Measurements from ENCODE around the gene MRPL10.

The MRPL10 gene

DNA sequence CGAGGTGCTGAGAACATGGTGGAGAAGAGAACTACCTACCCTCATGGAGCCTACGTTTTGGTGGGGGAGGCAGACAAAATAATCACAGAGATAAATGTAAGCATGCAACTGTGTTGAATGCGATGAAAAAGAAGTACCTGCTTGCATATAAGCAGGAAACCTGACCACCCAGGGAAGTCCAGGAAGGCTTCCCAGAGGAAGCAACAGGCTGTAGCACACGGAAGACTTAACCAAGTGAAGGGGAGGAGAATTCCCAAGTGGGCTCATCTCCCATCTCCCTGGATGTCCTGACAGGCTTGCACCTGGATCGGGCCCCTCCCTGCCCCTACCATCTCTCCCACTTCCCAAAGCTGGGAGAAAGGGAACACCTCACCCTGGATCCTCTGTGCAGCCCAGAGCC is 7.7 kb upstream of the MRPL10 start:
- no peak for DNase-seq

DNA sequence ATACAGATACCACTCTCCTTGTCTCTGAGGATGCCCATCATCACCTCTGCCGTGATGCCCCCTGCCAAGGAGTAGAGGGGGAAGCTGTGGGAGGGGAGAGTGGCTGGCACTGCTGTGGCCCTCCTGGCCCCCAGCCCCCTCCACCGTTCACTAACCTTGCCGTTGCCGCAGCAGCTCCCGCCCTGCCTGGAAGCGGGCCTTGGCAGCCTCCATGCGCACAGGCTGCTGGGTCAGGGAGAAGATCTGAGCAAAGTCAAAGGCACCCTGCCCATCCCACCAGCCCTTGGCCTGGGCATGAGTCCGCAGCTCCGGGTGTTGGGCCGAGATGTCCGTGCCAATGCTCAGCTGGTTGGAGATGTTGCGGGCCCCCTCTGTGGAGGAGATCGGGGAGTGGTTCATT is 7.3 kb upstream of the MRPL10 start:
- no peak for DNase-seq

DNA sequence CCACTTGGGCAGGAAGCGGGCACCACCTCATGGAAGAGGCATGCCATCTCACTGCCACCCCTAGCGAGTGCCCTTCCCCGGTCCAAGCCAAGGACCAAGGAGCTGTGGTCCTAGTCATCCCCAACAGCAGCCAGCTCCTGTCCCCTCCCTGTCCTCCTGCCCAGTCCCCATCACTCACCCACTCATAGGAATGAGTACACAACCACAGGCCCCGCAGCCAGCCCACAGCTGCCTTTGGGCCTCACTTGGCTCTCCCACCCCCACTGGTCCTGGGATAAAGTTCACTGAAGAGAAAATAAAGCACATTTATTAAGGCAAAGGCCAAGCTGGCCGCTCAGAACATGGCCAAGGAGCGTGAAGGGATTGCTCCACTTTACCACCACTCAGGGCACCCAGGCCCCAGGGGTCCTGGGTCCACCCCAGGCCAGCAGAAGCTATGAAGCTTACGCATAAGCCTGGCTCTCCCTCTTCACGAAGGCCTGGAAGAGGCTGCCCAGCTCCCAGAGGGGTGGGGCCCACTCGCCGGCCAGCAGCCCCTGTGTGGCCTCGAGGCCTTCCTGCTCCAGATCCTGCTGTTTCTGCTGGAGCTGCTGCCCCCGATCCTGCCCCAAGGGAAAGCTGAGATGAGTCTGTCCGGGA is 6.2 kb upstream of the MRPL10 start:
- DNase-seq, result no peak

DNA sequence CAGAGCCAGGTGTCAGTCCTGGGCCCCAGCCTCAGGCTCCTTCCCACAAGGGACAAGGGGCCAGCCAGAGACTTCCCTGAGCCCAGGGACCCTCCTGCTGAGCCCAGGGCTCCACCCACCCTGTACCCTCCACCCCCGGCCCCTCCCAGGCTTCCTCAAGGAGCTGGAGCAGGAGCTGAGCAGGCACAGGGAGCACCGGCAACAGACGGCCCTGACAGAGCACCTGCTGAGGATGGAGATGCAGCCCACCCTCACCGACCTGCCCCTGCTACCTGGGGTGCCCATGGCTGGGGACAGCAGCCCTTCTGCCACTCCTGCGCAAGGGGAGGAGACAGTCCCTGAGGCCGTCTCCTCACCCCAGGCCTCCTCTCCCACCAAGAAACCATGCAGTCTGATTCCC is 5.3 kb upstream of the MRPL10 start:
- no peak for DNase-seq

DNA sequence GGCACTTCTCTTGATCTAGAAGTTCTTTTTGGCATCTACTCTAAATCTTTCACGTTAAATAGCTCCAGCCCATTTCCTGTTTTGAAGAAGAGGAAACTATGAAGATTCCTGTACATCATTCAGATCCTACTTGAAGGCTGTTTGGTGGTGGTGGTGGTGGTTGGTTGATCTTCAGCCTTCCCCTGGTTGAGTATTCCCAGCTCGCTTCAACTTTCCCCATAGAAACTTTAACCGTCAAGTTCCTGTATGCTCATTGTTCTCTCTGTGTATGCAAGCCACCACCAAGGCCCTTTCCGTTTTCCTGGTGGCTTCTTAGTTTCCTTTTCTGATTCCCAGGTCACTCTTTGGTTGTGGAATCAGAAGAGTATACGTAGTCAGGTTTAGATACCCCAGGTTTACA is 3.4 kb upstream of the MRPL10 start:
- no peak for DNase-seq

DNA sequence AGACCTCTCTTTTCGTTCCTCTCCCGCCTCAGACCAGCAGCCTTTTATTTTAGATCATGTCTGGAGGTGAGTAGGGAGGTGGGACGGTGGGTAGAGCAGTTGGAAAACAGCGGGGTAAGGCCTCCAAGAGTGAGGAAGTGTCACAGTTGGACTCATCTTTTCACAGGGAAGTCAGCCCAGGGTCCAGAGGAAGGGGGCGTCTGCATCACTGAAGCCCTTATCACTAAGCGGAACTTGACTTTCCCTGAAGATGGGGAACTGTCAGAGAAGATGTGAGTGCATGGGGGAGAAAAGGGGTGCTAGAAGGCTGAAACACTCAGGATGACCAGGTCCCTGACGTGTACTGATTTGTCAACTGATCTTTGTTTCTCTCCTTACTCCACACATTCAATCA is 590 bp upstream of the MRPL10 start:
- peak; percentile 39 for DNase-seq

DNA sequence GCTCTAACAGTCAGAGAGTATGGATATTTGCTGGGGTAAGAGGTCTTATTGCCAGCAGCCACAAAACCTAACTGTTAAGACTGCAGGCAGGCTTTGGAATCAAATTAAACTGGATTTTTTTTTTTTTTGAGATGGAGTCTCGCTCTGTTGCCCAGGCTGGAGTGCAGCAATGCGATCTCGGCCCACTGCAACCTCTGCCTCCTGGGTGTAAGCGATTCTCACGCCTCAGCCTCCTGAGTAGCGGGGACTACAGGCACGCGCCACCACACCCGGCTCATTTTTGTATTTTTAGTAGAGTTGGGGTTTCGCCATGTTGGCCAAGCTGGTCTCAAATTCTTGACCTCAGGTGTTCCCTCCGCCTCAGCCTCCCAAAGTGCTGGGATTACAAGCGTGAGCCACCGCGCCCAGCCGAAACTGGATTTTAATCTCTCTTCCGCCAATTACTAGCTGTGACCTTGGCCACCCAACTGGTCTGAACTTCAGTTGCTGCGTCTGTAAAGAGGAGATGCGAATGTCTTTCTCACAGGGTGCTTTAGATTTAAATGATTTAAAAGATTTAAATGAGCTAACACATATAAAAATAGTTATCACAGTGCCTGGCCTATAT is 842 bp downstream of the MRPL10 start:
- no peak for DNase-seq

DNA sequence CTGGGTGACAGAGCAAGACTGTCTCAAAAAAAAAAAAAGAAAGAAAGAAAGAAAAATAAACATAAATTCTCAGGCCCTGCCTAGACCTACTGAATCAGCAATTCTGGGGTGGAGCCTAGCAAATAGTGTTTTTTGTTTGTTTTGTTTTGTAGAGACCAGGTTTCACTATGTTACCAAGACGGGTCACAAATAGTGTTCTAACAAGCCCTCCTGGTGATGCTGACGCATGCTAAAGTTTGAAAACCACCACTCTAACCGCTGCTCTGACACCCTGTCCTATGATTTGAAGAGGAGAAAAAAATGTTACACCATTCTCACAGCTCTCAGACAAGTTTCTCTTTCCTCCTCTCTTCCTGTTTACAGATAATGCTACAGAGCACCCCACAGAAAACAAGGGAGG is 1.5 kb downstream of the MRPL10 start:
- DNase-seq, result no peak

DNA sequence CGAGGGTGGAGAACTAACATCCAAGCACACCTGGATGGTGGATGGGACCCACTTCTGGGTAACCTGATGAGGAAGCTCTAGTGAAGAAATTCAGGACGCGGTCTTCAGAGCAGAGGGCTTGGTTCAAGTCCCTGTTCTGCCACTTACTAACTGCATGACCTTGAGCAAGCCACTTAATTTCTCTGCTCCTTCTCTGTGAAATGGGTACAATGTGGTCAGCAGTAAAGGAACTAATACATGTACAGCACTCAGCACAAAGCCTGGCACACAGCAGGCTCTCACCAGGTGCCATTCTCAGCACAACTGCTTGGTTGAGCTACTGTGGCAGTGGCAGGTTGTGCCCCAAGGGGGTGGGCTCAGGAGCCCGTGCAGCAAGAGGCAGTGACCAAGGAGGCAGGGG is 7.8 kb downstream of the MRPL10 start:
- no peak for DNase-seq

DNA sequence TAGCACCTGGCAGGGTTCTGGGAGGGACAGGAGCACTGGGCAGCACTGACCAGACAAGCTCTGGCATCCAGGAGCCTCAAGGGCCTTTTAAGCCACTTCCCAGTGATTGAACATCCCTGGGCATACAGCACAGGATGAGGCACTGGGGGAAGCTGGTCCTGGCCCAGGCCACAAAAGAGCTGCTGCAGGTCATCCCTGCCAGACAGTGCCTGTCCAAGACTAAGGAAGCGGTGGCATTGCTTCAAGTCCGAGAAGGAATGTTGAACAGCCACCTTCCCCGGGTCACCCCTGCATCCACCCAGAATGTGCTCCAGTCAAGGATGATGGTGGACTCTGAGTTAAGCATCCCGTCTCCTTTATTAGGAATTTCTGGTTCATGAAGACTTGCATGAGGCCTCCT is 8.6 kb downstream of the MRPL10 start:
- DNase-seq, result no peak

DNA sequence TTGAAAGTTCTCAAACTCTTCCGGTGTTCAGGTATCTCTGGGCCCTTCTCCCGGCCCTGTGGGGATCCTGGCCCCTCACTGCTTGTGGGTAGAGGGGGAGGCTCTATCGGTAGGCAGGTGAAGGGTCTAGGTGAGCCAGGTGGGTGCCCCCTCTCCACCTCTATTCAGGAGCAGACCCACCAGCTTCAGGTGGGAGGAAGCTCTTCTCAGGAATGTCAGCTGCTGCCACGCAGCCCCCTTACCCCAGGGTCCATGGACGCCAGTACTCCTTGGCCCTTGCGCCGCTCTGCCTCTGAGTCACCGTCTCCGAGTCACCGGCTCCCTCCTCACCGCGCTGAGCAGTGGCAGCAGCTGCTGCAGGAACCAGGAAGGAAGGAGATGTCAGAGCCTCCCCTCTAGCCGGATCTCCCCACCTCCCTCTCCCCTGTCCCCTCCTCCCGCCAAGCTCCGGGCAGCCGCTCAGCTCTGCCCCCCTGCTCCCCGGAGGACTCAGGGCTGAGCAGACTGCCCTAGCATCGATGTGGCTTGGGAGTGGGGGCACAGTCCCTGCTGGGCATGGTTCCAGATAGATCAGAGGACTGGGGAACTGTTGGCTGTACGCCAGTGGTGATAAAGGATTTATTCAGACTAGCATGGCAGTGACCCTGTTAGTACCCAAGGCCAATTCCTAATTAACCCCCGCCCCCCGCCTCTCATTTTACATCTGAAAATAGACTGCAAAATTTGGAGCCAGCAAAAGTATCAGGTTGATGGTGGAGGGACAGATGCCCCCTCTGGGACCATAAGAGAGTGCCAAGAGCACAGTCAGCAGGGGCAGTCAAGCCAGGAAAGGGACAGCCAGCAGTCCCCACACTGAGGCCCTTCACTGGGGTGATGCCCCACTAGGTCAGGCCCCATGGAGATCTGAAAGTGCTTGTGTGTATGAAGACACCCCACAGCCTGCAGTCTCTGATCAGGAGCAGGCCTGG is 9.6 kb downstream of the MRPL10 start, which contains the start of gene OSBPL7:
Gene OSBPL7 (minus strand): TSS at position 371 of the 968 bp plus-strand sequence. CDS start 1,516 bp downstream, outside the sequence.
- DNase-seq, result peak; percentile 91

DNA sequence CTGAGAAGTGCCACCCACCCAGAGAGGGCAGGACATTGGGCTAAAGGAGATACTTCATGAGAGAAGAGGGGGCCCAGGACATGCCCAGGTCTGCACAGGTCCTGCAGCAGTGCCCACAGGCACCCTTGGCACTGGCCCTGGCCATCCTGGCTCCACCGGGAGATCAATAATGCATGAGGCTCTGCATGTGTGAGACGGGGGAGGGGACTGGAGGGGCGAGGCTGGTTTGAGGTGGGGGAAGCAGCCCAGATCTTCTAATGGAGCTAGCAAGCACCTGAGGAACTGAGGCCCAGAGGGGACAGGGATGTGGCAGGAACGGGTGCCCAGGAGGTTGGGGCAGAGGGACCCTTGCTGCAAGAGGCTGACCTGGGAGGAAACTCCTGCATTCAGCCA is 10.3 kb downstream of the MRPL10 start:
- no peak for DNase-seq

DNA sequence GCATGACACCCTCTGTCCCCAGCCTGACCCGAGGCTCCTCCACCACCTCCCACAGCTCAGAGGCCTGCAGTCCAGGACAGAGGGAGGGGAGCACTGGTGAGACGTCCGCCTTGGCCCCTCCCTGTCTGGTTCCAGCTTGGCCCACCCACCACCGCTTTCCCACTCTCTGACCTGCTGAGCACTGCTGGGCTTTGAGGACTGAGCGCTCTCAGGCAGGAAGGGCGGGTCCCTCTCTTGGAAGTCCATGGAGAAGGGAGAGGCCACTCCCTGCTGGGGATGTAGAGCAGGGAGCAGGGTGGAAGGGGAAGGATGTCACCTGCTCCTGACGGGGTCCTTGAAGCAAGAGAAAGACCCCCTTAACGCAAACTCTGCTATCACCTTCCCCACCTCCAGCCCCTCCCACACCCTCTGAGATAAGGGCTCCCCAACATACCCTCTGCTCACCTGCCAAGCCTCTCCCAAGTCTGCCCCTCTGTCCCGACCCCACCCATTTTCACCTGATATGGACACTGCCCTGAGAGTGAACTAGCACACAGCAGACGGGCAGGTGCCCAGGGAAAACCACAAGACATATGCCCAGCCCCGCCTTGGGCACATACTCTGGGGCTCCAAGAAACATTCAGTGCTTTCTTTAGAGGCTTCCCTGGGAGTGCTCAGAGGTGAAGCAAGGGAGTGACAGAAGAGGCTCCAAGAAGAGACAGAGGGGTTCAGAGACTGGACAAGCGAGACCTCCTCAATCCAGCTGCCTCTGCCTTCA is 11.1 kb downstream of the MRPL10 start:
- DNase-seq, result no peak

DNA sequence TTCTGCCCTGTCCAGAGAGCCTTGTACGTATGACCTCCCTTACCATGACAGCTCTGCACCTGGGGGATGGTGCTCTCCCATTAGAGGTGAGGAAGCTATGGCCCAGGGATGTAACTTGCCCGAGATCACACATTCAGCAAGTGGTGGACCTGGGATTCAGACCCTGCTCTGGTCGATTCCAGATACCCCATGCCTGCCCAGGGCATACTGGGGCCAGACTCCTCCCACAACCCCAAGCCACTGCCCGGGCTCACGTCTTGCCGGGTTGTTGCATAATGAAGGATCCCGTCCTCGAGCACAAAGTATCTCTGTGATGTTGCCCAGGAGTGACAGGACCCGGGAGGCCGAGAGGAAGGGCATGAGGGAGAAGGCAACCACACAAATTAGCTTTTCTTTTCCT is 11.9 kb downstream of the MRPL10 start:
- no peak for DNase-seq

DNA sequence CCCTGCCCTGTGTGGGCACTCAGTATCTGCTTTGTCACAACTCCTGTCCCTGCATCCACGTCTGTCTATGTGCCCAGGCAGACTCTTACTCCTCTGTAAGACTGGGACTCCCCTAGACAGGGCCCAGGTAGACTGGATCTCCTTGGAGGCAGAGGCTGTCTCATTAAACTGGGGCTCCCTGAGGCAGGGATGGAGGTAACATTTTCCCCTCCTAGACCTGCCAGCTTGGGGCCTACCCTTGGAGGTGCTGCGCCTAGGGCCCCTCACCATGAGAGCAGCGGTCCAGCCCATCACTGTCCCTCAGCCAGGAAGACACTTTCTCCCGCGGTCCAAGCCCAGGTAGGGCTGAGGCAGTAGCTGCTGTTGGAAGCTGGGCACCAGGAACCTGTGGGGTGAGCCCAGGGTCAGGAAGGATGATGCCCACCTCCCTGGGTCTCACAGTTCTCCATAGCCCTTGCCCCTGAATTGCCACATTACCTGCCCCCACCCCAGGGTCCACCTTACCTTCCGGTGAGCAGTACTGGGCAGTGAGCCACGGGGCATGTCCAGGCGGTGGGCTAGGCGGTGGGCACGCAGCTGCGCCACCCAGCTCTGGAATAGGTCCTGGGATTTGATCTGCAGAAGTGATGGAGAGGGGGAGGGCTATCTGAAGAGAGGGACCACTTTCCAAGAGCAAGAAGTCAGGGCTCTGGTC is 13.2 kb downstream of the MRPL10 start:
- DNase-seq, result no peak

DNA sequence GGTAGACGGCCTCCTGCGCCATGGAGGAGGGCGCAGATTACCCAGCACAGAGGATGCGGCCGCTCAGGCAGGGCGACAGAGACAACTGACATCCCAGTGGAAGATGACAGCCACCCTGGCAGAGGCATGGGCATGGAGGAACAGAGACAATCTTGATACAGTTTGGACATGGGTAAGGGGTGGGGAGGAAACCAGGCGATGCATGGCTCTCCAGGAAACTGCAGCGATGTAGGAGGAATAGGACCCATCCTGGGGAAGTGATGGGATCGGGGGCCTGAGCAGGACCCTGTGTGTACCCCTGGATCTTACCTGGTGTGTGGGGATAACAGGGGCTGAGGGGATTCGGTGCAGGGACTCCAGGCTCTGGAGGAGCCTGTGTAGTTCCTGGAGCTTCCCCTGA is 14.4 kb downstream of the MRPL10 start:
- DNase-seq, result no peak

DNA sequence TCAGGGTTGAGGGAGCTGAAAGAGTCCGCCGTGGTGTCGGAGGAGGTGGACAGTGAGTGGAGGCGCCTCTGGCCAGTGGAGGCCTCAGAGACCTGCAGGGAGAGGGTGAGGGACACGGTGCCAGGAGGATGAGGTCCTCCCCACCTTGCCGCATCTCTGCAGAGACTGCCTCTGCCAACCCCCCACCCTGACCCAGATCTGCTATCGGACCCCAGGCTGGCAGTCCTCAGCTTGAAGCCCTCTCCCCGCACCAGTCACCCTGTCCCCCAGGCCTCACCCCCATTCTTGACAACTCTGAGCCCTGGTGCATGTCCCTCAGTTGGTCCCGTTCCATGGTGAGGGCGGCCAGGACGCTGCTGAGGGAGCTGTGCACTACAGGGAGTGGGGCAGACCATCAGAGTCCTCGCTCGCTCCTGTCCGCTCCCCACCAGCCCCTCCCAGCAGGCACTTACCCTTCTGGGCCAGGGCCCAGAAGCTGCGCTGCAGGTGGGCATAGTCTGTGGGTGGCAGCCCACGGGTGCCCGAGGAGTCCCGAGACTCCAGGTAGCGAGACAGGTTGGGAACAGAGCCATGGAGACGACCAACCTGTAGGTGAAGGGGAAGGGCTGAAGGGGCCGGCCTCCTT is 15.1 kb downstream of the MRPL10 start:
- DNase-seq, result no peak

DNA sequence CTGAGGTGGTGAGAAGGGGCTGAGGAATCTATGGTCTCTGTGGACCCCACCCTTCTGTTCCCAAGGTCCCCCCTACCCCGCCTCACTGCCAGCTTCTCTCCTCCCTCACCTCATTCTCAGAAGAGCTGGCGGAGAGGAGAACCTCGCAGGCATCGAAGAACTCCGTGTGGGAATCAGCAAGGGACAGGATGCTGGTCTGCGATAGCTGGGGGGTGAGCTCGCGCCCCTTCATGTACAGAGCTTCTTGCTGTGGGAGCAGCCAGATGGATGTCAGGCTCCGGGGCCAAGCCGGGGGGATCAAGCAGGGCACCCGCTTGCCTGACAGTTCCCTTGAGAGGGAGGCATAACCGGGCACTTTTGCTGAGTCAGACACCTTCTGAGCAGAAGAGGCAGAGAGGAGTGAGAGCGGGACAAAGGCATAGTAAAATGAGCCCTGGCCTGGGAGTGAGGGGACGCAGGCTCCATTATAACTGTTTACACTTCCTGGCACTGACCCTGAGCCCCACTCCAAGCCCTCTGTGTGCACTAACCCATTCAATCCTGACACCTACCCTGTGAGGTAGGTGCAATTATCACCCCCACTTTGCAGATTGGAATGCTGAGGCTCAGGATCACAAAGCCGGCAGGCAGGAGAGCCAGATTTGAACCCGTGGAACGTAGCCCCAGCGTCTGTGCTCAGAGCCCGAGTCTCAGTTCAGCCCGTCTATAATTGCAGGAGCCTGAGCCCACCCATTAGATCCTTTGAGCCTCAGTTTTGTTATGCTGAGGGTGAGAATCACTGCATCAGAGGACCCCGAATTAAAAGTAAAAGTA is 16.0 kb downstream of the MRPL10 start:
- DNase-seq, result no peak

DNA sequence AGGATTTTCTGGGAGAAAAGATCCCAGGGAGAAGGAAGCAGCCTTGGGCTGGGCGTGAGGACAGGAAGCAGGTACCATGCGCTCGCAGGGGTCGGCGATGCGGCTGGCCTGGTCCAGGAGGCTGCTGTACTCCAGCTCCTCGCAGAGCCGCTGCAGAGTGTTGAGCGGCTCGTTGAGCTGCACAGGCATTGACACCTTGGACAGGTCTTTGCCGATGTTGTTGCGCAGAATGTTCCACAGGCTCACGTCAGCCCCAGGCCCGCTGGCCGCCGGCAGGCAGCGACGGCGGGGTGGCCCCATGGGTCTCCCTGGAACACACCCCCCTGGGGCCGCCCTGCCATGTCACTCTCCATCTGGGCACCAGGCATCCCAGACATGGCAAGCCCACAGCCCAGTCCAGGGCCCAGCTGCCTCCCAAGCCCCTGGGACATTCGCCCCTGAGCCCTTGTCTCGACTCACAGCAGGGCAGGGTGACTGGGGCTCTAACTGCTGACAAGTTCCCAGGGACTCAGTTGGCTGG is 17.8 kb downstream of the MRPL10 start:
- no peak for DNase-seq

DNA sequence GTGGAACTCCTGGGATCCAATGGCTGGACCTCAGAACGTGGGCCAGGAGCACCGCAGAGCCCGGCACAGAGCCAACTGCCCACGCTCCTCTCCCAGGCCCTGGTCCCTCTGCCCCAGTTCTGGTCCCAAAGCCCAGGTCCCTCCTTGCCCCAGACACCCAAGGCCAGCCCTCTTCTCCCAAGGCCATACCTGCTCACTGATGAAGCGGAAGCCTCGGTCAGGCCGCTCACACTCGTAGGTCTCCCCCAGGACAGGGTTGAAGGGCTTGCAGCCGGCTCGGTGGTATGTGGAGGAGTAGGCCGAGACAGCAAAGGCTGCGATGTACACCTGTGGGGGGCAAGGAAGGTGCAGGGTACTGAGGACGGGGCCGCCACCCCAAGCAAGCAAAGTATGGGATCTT is 18.3 kb downstream of the MRPL10 start:
- no peak for DNase-seq
